GM19023 (cell line): ENCODE measurements around the gene PRPF40A.
A peak's percentile ranks its signal among the peaks of the same experiment; 100 is the strongest.

Source experiments
- ATAC-seq: cut with Tn5 transposase; IDR thresholded peaks from one replicate; pipeline ENCODE4 v1.9.1; 2021; ENCODE audit warnings: mild to moderate bottlenecking, moderate library complexity; ENCODE audit not compliant: unreplicated experiment

Gene PRPF40A

DNA sequence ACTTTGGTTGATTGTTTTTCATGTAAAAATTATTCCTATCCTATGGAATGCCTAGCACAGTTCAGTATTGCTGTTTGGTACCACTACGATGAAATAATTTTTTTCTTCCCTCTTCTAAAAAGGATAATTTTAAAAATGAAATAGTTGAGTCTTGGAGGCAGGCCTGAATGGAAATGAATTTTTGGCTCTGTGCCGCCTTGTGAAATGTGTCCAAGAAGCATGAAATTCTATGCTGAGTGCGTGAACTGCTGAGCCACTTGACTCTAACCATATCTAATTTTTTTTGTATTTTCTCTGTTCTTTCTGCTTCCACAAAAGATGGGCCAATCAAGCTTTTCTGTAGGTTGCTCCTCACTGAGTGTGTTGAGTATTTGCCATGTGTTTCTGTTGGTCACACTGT lies 95.0 kb downstream of the PRPF40A start:
- no peak for ATAC-seq

GRCh38 chr2:152620985-152621384 lies 96.3 kb downstream of the PRPF40A start:
- no peak for ATAC-seq

- ATAC-seq: no peak
Observed at GRCh38 chr2:152620208-152620607, 97.1 kb downstream of the PRPF40A start.

DNA sequence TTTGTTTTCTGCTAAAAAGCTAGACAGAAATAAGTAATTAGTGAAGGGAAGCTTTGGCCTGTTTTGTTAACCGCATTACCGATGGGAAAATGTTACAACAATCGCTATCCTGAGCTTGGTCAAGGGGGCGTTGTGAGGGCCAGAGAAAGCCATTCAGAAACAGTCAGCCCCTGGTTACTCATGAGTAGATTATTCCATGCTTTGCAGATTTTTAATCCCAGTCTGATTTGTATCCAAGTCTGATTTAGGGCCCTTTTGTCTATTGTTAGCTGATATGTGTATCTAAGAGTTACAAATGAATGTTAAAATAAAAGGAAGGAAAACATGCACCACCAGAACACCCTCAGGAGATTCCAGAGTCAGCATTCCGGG lies 99.1 kb downstream of the PRPF40A start:
- no peak for ATAC-seq

- no peak for ATAC-seq
Observed at GRCh38 chr2:152617456-152618192, 99.6 kb downstream of the PRPF40A start.

DNA sequence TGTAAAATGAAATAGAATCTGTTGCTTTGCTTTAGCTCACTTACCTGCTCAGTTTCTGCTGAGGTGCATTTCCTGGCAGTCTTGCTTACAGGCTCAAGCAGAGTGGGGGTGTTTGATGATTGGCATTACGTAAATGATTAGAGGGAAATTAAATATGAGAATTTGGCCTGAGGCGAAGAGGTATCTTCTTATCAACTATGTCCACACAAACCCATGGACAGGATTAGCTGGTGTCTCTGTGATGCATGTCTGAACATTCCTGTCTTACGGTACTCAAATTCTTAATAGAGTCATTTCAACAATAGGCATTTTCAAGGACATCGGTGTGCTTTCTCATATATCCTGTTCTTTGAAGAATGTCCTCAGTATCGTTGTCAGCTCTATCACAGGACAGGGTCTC lies 102.1 kb downstream of the PRPF40A start:
- ATAC-seq: no peak

GRCh38 chr2:152613235-152613634 lies 104.0 kb downstream of the PRPF40A start:
- ATAC-seq: no peak

GRCh38 chr2:152611458-152612231 lies 105.6 kb downstream of the PRPF40A start:
- ATAC-seq: peak; percentile 73

DNA sequence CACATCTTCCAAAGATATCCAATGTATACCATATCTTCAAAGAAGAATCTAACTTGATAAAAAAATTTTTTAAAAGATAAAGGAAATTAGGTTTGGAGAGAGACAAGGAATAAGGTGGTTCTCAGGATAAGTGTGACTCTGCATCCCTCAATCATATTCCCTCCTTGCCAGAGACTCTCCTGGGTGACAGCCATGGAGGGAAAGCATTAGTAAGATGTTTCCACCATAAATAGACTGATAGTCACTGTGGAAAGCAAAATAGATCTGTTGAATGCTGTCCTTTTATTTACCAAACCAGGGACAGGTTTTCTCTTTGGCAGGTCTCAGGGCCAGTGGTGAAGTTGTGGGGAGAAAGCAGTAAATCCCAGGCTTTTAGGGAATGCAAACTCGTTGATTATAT lies 107.6 kb downstream of the PRPF40A start:
- no peak for ATAC-seq

- ATAC-seq: no peak
Observed at GRCh38 chr2:152609154-152609553, 108.1 kb downstream of the PRPF40A start.

GRCh38 chr2:152607793-152608300 lies 109.4 kb downstream of the PRPF40A start:
- no peak for ATAC-seq

- ATAC-seq: no peak
Observed at GRCh38 chr2:152606941-152607340, 110.3 kb downstream of the PRPF40A start.

DNA sequence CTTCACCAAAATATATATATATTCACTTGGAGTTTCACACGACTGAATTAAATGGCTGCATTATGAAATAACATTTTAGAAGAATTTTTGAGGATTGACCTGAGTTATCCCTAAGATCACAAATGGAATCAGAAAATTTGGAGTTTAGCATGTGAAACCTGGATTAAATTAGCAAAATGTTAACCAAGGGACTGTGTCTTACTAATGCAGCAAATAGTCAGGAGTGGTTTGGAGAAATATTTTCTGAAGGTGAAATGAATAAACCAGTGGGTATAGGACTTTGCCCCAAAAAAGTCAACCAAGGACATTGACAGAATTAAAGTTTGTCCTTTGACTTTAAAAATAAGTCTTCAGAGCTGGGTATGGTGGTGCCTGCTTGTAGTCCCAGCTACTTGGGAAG lies 111.2 kb downstream of the PRPF40A start:
- no peak for ATAC-seq

DNA sequence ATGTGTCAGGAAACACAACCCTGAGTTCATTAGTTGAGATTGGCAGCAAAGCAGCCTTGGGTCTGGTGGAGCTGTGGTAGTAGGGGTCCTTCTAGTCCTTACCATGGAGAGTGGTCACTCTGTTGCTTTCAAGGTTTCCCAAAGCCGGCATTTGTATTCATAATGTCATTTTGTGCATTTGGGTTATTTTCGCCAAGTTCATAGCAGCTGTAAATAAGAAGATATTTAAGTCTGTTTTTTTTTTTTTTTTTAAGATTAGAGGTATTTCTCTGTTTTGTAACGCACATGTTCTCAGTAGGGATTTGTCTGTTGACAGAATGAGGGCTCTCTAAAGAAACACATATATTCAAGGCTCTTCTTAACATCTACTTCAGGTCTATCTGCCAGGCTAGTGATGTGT lies 114.1 kb downstream of the PRPF40A start:
- ATAC-seq: no peak

- no peak for ATAC-seq
Observed at GRCh38 chr2:152602750-152603149, 114.5 kb downstream of the PRPF40A start.
